CD14-positive monocyte (primary cell): Measurements from ENCODE around the gene EVX2. TPM values are rescaled to one million over a fixed set of nuclear protein-coding genes. Genes with fewer than 3 reads are reported as not detected.

Experiments used
- DNase-seq, 3 donors: peaks; one replicate each; pipeline ENCODE4 v3.0.0-alpha.2; 2011 to 2022
- H2AFZ ChIP-seq: 2 replicates; pipeline ENCODE4 v1.6.0; 2012; ENCODE audit warnings: mild to moderate bottlenecking, low read depth, low read length, inconsistent platforms; ENCODE audit not compliant: insufficient read depth, poor library complexity, severe bottlenecking
- H3K27ac ChIP-seq, 2 donors: 1 replicate in 1 of 2; 2 replicates in 1 of 2; pipeline ENCODE4 v1.5.1; 2012 to 2013; ENCODE audit warnings: low read length in 2 of 2, control low read depth in 1 of 2, inconsistent platforms in 1 of 2, low read depth in 1 of 2, mild to moderate bottlenecking in 1 of 2
- H3K27me3 ChIP-seq, 2 donors: one replicate each; pipeline versions ENCODE4 v1.6.0 to v1.6.1; 2011 to 2013; ENCODE audit warnings: low read length in 2 of 2; ENCODE audit not compliant: control insufficient read depth in 2 of 2, insufficient read depth in 2 of 2
- H3K36me3 ChIP-seq, 2 donors: replicated peaks in 1 of 2; 1 replicate in 1 of 2; 2 replicates in 1 of 2; pipeline versions ENCODE4 v1.5.1 to v1.6.1; 2012 to 2013; ENCODE audit warnings: low read length in 2 of 2, control low read depth in 1 of 2, inconsistent platforms in 1 of 2, mild to moderate bottlenecking in 1 of 2; ENCODE audit not compliant: insufficient read depth in 2 of 2, control insufficient read depth in 1 of 2
- H3K4me1 ChIP-seq, 2 donors: 1 replicate in 1 of 2; 2 replicates in 1 of 2; pipeline versions ENCODE4 v1.5.1 to v1.6.1; 2012 to 2013; ENCODE audit warnings: low read length in 2 of 2, control low read depth in 1 of 2, inconsistent platforms in 1 of 2, mild to moderate bottlenecking in 1 of 2, moderate library complexity in 1 of 2; ENCODE audit not compliant: insufficient read depth in 2 of 2, control insufficient read depth in 1 of 2
- H3K4me2 ChIP-seq: replicated peaks from 2 replicates; pipeline ENCODE3; 2012; ENCODE audit warnings: low read length, moderate library complexity, mild to moderate bottlenecking; ENCODE audit not compliant: poor library complexity, severe bottlenecking; ENCODE audit errors: extremely low read depth
- H3K4me3 ChIP-seq, 3 experiments: fragments of 200-600 bp in 1 of 3; sonication (generic) in 1 of 3; replicated peaks in 1 of 3; 1 replicate in 2 of 3; 2 replicates in 1 of 3; pipeline ENCODE4 v1.5.1; 2011 to 2013; ENCODE audit warnings: low read length in 3 of 3, mild to moderate bottlenecking in 3 of 3, control low read depth in 2 of 3, low read depth in 2 of 3, inconsistent platforms in 1 of 3, moderate library complexity in 1 of 3
- H3K79me2 ChIP-seq: 2 replicates; pipeline ENCODE4 v1.6.0; 2012; ENCODE audit warnings: mild to moderate bottlenecking, control low read depth, inconsistent platforms, low read length, moderate library complexity; ENCODE audit not compliant: insufficient read depth
- H3K9ac ChIP-seq: 2 replicates; pipeline ENCODE4 v1.6.0; 2017; ENCODE audit warnings: low read length, mild to moderate bottlenecking; ENCODE audit not compliant: insufficient read depth, poor library complexity, severe bottlenecking
- H3K9me3 ChIP-seq, 2 donors: replicated peaks in 1 of 2; 1 replicate in 1 of 2; 2 replicates in 1 of 2; pipeline versions ENCODE4 v1.5.1 to v1.6.1; 2012 to 2013; ENCODE audit warnings: low read length in 2 of 2, control low read depth in 1 of 2; ENCODE audit not compliant: control insufficient read depth in 1 of 2, insufficient read depth in 1 of 2
- H4K20me1 ChIP-seq: 2 replicates; pipeline ENCODE4 v1.6.0; 2012; ENCODE audit warnings: mild to moderate bottlenecking, low read length, control low read depth, moderate library complexity; ENCODE audit not compliant: insufficient read depth
- H3K27ac Mint-ChIP-seq, 7 donors: one replicate each; pipeline ENCODE4 v1.8.0; 2020; ENCODE audit warnings: mild to moderate bottlenecking in 7 of 7, mixed read lengths in 7 of 7, moderate library complexity in 6 of 7, inconsistent platforms in 2 of 7
- H3K27me3 Mint-ChIP-seq, 3 donors: one replicate each; pipeline ENCODE4 v1.8.0; 2021 to 2022; ENCODE audit warnings: low read depth in 3 of 3, mild to moderate bottlenecking in 3 of 3, mixed read lengths in 3 of 3, moderate library complexity in 3 of 3, inconsistent platforms in 1 of 3
- H3K36me3 Mint-ChIP-seq, 2 donors: one replicate each; pipeline ENCODE4 v1.8.0; 2020; ENCODE audit warnings: mixed read lengths in 2 of 2, inconsistent platforms in 1 of 2, mild to moderate bottlenecking in 1 of 2
- H3K4me1 Mint-ChIP-seq: one replicate; pipeline ENCODE4 v1.8.0; 2020; ENCODE audit warnings: mild to moderate bottlenecking, mixed read lengths
- H3K4me3 Mint-ChIP-seq, 2 donors: one replicate each; pipeline ENCODE4 v1.8.0; 2020; ENCODE audit warnings: mild to moderate bottlenecking in 2 of 2, mixed read lengths in 2 of 2, moderate library complexity in 1 of 2
- H3K9me3 Mint-ChIP-seq, 7 donors: one replicate each; pipeline ENCODE4 v1.8.0; 2020 to 2022; ENCODE audit warnings: mixed read lengths in 7 of 7, mild to moderate bottlenecking in 6 of 7, moderate library complexity in 6 of 7, inconsistent platforms in 2 of 7
- CTCF ChIP-seq: fragments of 200-600 bp; IDR thresholded peaks from one replicate; pipeline ENCODE4 v1.8.0; 2022; ENCODE audit warnings: antibody characterized with exemption, mild to moderate bottlenecking
- WGBS: methylation state at CpG from one replicate; pipeline ENCODE4 v1.1.5; 2013; ENCODE audit warnings: missing lambda C conversion rate; ENCODE audit not compliant: insufficient coverage; 5-methylcytosine and 5-hydroxymethylcytosine counted together
- intact Hi-C, 2 donors: fragments of 100-400 bp; cut with micrococcal nuclease; formaldehyde crosslinking; loops; one replicate each; pipeline versions ENCODE4 v1.15.0 to v1.15.1; 2023
- polyA plus RNA-seq, 3 donors: library from polyadenylated mRNA; depleted of rRNA in 1 of 3; unstranded in 2 of 3; stranded (reverse) in 1 of 3; fragments of 300-500 nt in 2 of 3; fragments of >200 nt in 1 of 3; fragmentation: Illumina TruSeq in 2 of 3; gene quantifications; 1 replicate in 2 of 3; 2 replicates in 1 of 3; pipeline ENCODE4 v1.2.3, GENCODE V29; 2012 to 2021

Gene EVX2
- polyA plus RNA-seq, 3 donors: not detected

- Histone ChIP-seq H3K9me3 (peaks cover 3 to 65% of the 10 kb centered on the region in 2 donors), H3K79me2 (no peaks in the 10 kb centered on the region), H4K20me1 (no peaks in the 10 kb centered on the region), H3K4me2 (peak overlapping the region; percentile 65), H2AFZ (peak overlapping the region; percentile 19), H3K9ac (no peak overlapping the region), H3K27me3 (peaks cover 92% of the 10 kb centered on the region in 2 donors), H3K27ac (no peak overlapping the region), H3K36me3 (no peaks in the 10 kb centered on the region), H3K4me1 (peaks cover 19 to 40% of the 10 kb centered on the region in 2 donors), H3K4me3 (peak overlapping the region in 1 of 3 experiments; percentile 62)
- WGBS: 3% methylated on average over 15 of the region's 33 CpGs
- Mint-ChIP-seq H3K9me3 (peaks cover 0 to 45% (median 25%) of the 10 kb centered on the region in 7 donors), H3K36me3 (peaks cover 0 to 25% of the 10 kb centered on the region in 2 donors), H3K4me1 (peaks cover 39% of the 10 kb centered on the region), H3K4me3 (peak overlapping the region; percentile 65 to 91), H3K27ac (no peak overlapping the region), H3K27me3 (peaks cover 90 to 98% (median 91%) of the 10 kb centered on the region in 3 donors)
- TF ChIP-seq CTCF: no peak
- DNase-seq: peak; percentile 20 to 27 (median 23)
- intact Hi-C loops: loop anchor here in 1 of 2 donors (5.0 kb wide), 1 partner anchor 1795 kb away; no protein-coding TSS in a partner anchor
Observed at GRCh38 chr2:176132205-176133171, 48.7 kb upstream of the EVX2 start.

DNA sequence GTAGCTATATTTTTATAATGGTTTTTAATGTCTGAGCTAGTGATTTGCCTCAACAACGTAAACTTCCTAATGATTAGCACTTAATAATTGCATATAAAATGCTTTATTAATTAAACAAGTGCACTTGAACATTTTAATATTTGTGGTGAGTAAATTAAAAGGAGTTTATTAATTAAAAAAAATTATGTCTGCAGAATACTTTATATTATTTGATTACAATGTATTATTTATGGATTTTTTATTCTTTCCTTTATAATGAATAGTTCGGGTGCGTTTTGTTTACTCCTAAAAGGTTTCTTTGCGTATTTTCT, 48.0 kb upstream of the EVX2 start:
- no CpG with 5 or more reads among the region's 4 CpGs for WGBS
- intact Hi-C loops: loop anchor here in 1 of 2 donors (5.0 kb wide), 1 partner anchor 1795 kb away; no protein-coding TSS in a partner anchor
- peak overlapping the region; percentile 65 for H3K4me2 ChIP-seq

More for the DNA sequence above, 48.0 kb upstream of the EVX2 start:
- DNase-seq: no peak
- no peaks in the 10 kb centered on the region for H3K79me2 ChIP-seq
- peaks cover 92% of the 10 kb centered on the region in 2 donors for H3K27me3 ChIP-seq
- no peak overlapping the region for H3K27ac Mint-ChIP-seq
- no peak overlapping the region for H3K27ac ChIP-seq
- peaks cover 18 to 38% of the 10 kb centered on the region in 2 donors for H3K4me1 ChIP-seq
- peak overlapping the region in 1 of 3 experiments; percentile 62 for H3K4me3 ChIP-seq
- H3K36me3 ChIP-seq: no peaks in the 10 kb centered on the region
- peaks cover 0 to 44% (median 22%) of the 10 kb centered on the region in 7 donors for H3K9me3 Mint-ChIP-seq
- H3K27me3 Mint-ChIP-seq: peaks cover 90 to 98% (median 91%) of the 10 kb centered on the region in 3 donors
- no peaks in the 10 kb centered on the region for H4K20me1 ChIP-seq
- peaks cover 0 to 25% of the 10 kb centered on the region in 2 donors for H3K36me3 Mint-ChIP-seq
- no peak overlapping the region for H2AFZ ChIP-seq
- H3K9ac ChIP-seq: no peak overlapping the region
- H3K4me1 Mint-ChIP-seq: peaks cover 40% of the 10 kb centered on the region
- peak overlapping the region in 1 of 2 donors; percentile 91 for H3K4me3 Mint-ChIP-seq
- peaks cover 3 to 62% of the 10 kb centered on the region in 2 donors for H3K9me3 ChIP-seq
- TF ChIP-seq CTCF: no peak
